Loucy (cell line): Measurements from ENCODE around the gene DNAH17.

Source experiments
- EZH2phosphoT487 ChIP-seq: fragments of 200-600 bp; IDR thresholded peaks from 2 replicates; pipeline ENCODE4 v1.6.1; 2018; ENCODE audit warnings: antibody characterized with exemption, mild to moderate bottlenecking, moderate library complexity, borderline replicate concordance
- TF ChIP-seq, protein P1 (sequence below): fragments of 200-600 bp; sonication (generic); conservative IDR thresholded peaks from 2 replicates; pipeline ENCODE4 v1.5.1; 2014; ENCODE audit warnings: mild to moderate bottlenecking, antibody characterized with exemption, low read length

DNA sequence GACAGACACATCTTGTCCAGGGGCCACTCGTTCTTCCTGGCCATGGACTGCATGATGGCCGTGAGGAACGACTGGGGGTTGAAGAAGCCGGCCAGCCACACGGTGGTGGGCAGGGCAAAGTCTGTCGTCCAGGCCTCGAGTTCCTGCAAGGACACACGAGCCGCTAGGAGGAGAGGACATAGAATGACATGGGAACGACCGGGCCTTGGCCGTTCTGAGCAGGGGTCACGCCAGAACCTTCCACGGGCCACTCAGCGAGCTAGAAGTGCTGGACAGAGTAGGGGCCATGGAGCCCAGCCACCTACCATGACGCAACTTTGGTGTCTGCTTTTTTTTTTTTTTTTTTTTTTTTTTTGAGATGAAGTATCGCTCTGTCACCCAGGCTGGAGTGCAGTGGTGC lies 151.8 kb downstream of the DNAH17 start:
- TF ChIP-seq, protein P1, sequence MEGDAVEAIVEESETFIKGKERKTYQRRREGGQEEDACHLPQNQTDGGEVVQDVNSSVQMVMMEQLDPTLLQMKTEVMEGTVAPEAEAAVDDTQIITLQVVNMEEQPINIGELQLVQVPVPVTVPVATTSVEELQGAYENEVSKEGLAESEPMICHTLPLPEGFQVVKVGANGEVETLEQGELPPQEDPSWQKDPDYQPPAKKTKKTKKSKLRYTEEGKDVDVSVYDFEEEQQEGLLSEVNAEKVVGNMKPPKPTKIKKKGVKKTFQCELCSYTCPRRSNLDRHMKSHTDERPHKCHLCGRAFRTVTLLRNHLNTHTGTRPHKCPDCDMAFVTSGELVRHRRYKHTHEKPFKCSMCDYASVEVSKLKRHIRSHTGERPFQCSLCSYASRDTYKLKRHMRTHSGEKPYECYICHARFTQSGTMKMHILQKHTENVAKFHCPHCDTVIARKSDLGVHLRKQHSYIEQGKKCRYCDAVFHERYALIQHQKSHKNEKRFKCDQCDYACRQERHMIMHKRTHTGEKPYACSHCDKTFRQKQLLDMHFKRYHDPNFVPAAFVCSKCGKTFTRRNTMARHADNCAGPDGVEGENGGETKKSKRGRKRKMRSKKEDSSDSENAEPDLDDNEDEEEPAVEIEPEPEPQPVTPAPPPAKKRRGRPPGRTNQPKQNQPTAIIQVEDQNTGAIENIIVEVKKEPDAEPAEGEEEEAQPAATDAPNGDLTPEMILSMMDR = no peak
- TF ChIP-seq EZH2phosphoT487 = no peak
